GM13977 (cell line): ENCODE measurements around the gene CLCN4.
A peak's percentile ranks its signal among the peaks of the same experiment; 100 is the strongest.

Source experiments
- DNase-seq: peaks from one replicate; pipeline ENCODE4 v3.0.0; 2012; ENCODE audit warnings: low spot score
- CTCF ChIP-seq: IDR thresholded peaks from 2 replicates; pipeline ENCODE4 v1.5.1; 2012; ENCODE audit warnings: mild to moderate bottlenecking, control low read depth; ENCODE audit not compliant: insufficient read depth; ENCODE audit errors: extremely low read depth, missing control alignments
- in situ Hi-C: fragments of 300-500 bp; cut with MboI; formaldehyde crosslinking; loops from one replicate; pipeline ENCODE4 v1.12.0; 2022; ENCODE audit warnings: low sequenced_read_pairs, low pct_unique_long_range_greater_than_20kb, mixed read lengths, inconsistent platforms; ENCODE audit not compliant: unreplicated experiment

Gene CLCN4

GRCh38 chrX:10119399-10119990, 37.3 kb upstream of the CLCN4 start:
- DNase-seq, result peak; percentile 74
- TF ChIP-seq CTCF, result peak; percentile 95
- in situ Hi-C loops, result loop anchor here (10.0 kb wide), 2 partner anchors 125 to 245 kb away; no protein-coding TSS in a partner anchor

GRCh38 chrX:10120331-10120730, 36.4 kb upstream of the CLCN4 start:
- no peak for DNase-seq
- in situ Hi-C loops, result no loop called here
- TF ChIP-seq CTCF, result no peak

GRCh38 chrX:10120828-10121227, 35.9 kb upstream of the CLCN4 start:
- in situ Hi-C loops, result no loop called here
- no peak for TF ChIP-seq CTCF
- DNase-seq, result no peak

GRCh38 chrX:10121787-10122186, 35.0 kb upstream of the CLCN4 start:
- no peak for TF ChIP-seq CTCF
- DNase-seq, result peak; percentile 72
- in situ Hi-C loops, result no loop called here

- DNase-seq, result no peak
- in situ Hi-C loops, result no loop called here
- no peak for TF ChIP-seq CTCF
Observed at GRCh38 chrX:10124506-10125247, 32.1 kb upstream of the CLCN4 start.

GRCh38 chrX:10125248-10125615, 31.5 kb upstream of the CLCN4 start:
- TF ChIP-seq CTCF, result no peak
- in situ Hi-C loops, result no loop called here
- no peak for DNase-seq
